Keratinocyte (primary cell): ENCODE data around the gene PSME3.
"Not testable (repeated sequence)": the region's sequence is repeated elsewhere in the genome, so short reads cannot be mapped to it uniquely, and the experiment has no call there.

Experiments used
- EZH2 ChIP-seq: IDR thresholded peaks from one replicate; pipeline ENCODE4 v1.6.1; 2012; ENCODE audit warnings: inconsistent platforms, mild to moderate bottlenecking, low read length, moderate library complexity
- TF ChIP-seq, protein P1 (sequence below), 3 experiments: IDR thresholded peaks in 1 of 3; conservative IDR thresholded peaks in 1 of 3; optimal IDR thresholded peaks in 1 of 3; 2 replicates in 2 of 3; 3 replicates in 1 of 3; pipeline versions ENCODE3 to v1.5.1; 2011; ENCODE audit warnings: low read length in 3 of 3, mild to moderate bottlenecking in 3 of 3, moderate library complexity in 2 of 3, control low read depth in 1 of 3, inconsistent platforms in 1 of 3; ENCODE audit not compliant: insufficient read depth in 2 of 3; ENCODE audit errors: extremely low read depth in 1 of 3

DNA sequence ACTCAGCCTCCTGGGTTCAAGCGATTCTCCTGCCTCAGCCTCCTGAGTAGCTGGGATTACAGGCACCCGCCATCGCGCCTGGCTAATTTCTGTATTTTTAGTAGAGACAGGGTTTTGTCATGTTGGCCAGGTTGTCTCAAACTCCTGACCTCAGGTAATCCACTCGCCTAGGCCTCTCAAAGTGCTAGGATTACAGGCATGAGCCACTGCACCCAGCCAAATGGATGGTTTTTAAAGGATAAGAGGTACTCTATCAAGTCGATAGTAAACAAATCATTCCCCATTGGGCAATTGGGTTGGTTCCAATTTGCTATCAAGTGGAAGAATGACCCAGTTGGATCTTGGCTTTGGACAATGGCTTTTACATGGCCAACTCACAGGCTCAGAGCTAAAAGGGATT lies 48.5 kb downstream of the PSME3 start:
- TF ChIP-seq, protein P1, sequence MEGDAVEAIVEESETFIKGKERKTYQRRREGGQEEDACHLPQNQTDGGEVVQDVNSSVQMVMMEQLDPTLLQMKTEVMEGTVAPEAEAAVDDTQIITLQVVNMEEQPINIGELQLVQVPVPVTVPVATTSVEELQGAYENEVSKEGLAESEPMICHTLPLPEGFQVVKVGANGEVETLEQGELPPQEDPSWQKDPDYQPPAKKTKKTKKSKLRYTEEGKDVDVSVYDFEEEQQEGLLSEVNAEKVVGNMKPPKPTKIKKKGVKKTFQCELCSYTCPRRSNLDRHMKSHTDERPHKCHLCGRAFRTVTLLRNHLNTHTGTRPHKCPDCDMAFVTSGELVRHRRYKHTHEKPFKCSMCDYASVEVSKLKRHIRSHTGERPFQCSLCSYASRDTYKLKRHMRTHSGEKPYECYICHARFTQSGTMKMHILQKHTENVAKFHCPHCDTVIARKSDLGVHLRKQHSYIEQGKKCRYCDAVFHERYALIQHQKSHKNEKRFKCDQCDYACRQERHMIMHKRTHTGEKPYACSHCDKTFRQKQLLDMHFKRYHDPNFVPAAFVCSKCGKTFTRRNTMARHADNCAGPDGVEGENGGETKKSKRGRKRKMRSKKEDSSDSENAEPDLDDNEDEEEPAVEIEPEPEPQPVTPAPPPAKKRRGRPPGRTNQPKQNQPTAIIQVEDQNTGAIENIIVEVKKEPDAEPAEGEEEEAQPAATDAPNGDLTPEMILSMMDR (optimal IDR thresholded peaks at IDR 0.05 in 1 of 3, IDR thresholded peaks at IDR 0.05 in 1 of 3, conservative IDR thresholded peaks at IDR 0.05 in 1 of 3; ENCODE audit: extremely low read depth in 1 of 3, insufficient read depth in 2 of 3, low read length in 3 of 3), result not testable (repeated sequence)
- TF ChIP-seq EZH2, result not testable (repeated sequence)
